ENCODE results near the gene GP1BB.

Gene GP1BB

GRCh38 chr22:19766511-19767426 is 43.4 kb downstream of the GP1BB start:
- DNase-seq (ENCODE audit: low read depth), result no peak

- no peak for DNase-seq (ENCODE audit: low read depth)
These were observed 44.3 kb downstream of the GP1BB start for GRCh38 chr22:19767427-19768341.

- DNase-seq (ENCODE audit: low read depth), result no peak
These were observed 46.0 kb downstream of the GP1BB start for GRCh38 chr22:19769393-19769715.

GRCh38 chr22:19770349-19771220 is 47.2 kb downstream of the GP1BB start:
- DNase-seq (ENCODE audit: low read depth), result no peak

- no peak for DNase-seq (ENCODE audit: low read depth)
These were observed 49.0 kb downstream of the GP1BB start for GRCh38 chr22:19772422-19772672.

GRCh38 chr22:19772673-19773469 is 49.5 kb downstream of the GP1BB start:
- no peak for DNase-seq (ENCODE audit: low read depth)

- DNase-seq (ENCODE audit: low read depth), result no peak
These were observed 50.2 kb downstream of the GP1BB start for GRCh38 chr22:19773470-19774040.
